Heart left ventricle (tissue), 16 donors: ENCODE data around the gene NPEPPS. TPM values are rescaled to one million over a fixed set of nuclear protein-coding genes. Genes with fewer than 3 reads are reported as not detected.

Experiments used
- ATAC-seq, 4 donors: fragments of 200-7000 bp; cut with Tn5 transposase; one replicate each; pipeline ENCODE4 v1.9.1; 2020 to 2022; ENCODE audit warnings: moderate library complexity in 4 of 4, mild to moderate bottlenecking in 3 of 4, moderate number of reproducible peaks in 1 of 4
- DNase-seq, 5 donors: peaks; one replicate each; pipeline ENCODE4 v3.0.0-alpha.2; 2020
- H3K27ac ChIP-seq, 12 donors: fragments of 200-600 bp; sonication (generic) in 4 of 12; one replicate each; pipeline versions ENCODE4 v1.5.0 to v1.8.0; 2016 to 2022; ENCODE audit warnings: mild to moderate bottlenecking in 2 of 12
- H3K27me3 ChIP-seq, 9 donors: fragments of 200-600 bp; sonication (generic) in 2 of 9; one replicate each; pipeline versions ENCODE4 v1.5.1 to v1.8.0; 2016 to 2022; ENCODE audit warnings: mild to moderate bottlenecking in 3 of 9
- H3K36me3 ChIP-seq, 9 donors: fragments of 200-600 bp; sonication (generic) in 2 of 9; one replicate each; pipeline versions ENCODE4 v1.5.0 to v1.8.0; 2018 to 2022; ENCODE audit warnings: mild to moderate bottlenecking in 2 of 9
- H3K4me1 ChIP-seq, 12 donors: fragments of 200-600 bp; sonication (generic) in 4 of 12; one replicate each; pipeline versions ENCODE4 v1.5.0 to v1.8.0; 2016 to 2022; ENCODE audit warnings: mild to moderate bottlenecking in 3 of 12
- H3K4me3 ChIP-seq, 12 donors: fragments of 200-600 bp; sonication (generic) in 4 of 12; one replicate each; pipeline versions ENCODE4 v1.5.0 to v1.8.0; 2017 to 2022; ENCODE audit warnings: mild to moderate bottlenecking in 9 of 12, moderate library complexity in 4 of 12
- H3K9me3 ChIP-seq, 12 donors: fragments of 200-600 bp; sonication (generic) in 4 of 12; one replicate each; pipeline versions ENCODE4 v1.5.0 to v1.8.0; 2016 to 2022; ENCODE audit warnings: mild to moderate bottlenecking in 1 of 12
- CTCF ChIP-seq, 12 donors: fragments of 200-600 bp; sonication (generic) in 4 of 12; IDR thresholded peaks; one replicate each; pipeline versions ENCODE4 v1.5.0 to v1.8.0; 2018 to 2022; ENCODE audit warnings: antibody characterized with exemption in 12 of 12, mild to moderate bottlenecking in 5 of 12
- POLR2A ChIP-seq, 2 donors: fragments of 450-650 bp; IDR thresholded peaks; one replicate each; pipeline ENCODE4 v1.6.1; 2017; ENCODE audit warnings: antibody characterized with exemption in 2 of 2, mild to moderate bottlenecking in 2 of 2, moderate library complexity in 2 of 2
- WGBS, 4 donors: extraction: QIAGEN DNeasy Blood & Tissue Kit in 2 of 4; methylation state at CpG; one replicate each; pipeline versions ENCODE4 v1.1.5 to v1.1.7; 2013 to 2018; 5-methylcytosine and 5-hydroxymethylcytosine counted together
- intact Hi-C, 10 donors: fragments of 100-400 bp; cut with DNase I; formaldehyde crosslinking; loops; one replicate each; pipeline versions ENCODE4 v1.11.1 to v1.14.2; 2022
- polyA plus RNA-seq, 2 donors: library from polyadenylated mRNA; stranded (reverse); fragments of 200-250 nt; gene quantifications; one replicate each; pipeline ENCODE4 v1.2.3, GENCODE V29; 2013
- total RNA-seq, 9 donors: library from RNA; depleted of rRNA in 2 of 9; stranded (reverse); fragments of >200 nt in 2 of 9; fragmentation: NEBNext Ultra II Directional in 3 of 9; extraction: Animal tissue kit (Norgen Biotek cat#: 25700) in 3 of 9; gene quantifications; one replicate each; pipeline versions ENCODE4 v1.1.0 to v1.2.4, GENCODE V29; 2016 to 2023
- donor health status: ischemic (EF 13 %, LVEDD 7.1; RV severe dilation, severe dysfunction).
- donor health status: healthy with polysubstance abuse.
- donor health status: DM: no; HTN: yes; CAD: no.
- donor health status: DM: no; HTN: no; CAD: no.
- donor health status: ischemic (EF 25% LVEDD 6.9; RV normal size, moderate dysfunction).
- donor health status: ischemic (EF 25% LVEDD 5.7; RV mildly dilated, moderate dysfunction).
- donor health status: healthy.
- donor health status: DM: yes; HTN: yes; CAD: no.
- donor health status: ischemic (EF 35%, LVEDD 5.7; RV mildly dilated, moderate dysfunction).
- donor health status: nonischemic (EF 11% LVEDD 7.7; RV severe dilation, severe dysfunction).
- donor health status: DM: yes; HTN: yes; CAD: no.
- donor health status: PGD.
- donor health status: ischemic (EF 29% LVEDD 5.4; RV normal size, mild dysfunction).
- donor health status: nonischemic (EF 23%, LVEDD 6.1; RV moderate dilation, normal function).

NPEPPS gene
- total and polyA plus RNA-seq, 11 donors, result 23.7 to 98.2 (median 79.0) TPM

- no peak for DNase-seq
- Histone ChIP-seq H3K4me3 (no peak overlapping the region), H3K27me3 (no peaks in the 10 kb centered on the region), H3K27ac (no peak overlapping the region), H3K9me3 (no peaks in the 10 kb centered on the region), H3K36me3 (peaks cover 0 to 26% (median 5%) of the 10 kb centered on the region in 9 donors), H3K4me1 (peaks cover 0 to 7% (median 0%) of the 10 kb centered on the region in 12 donors)
- TF ChIP-seq CTCF (IDR thresholded peaks at IDR 0.05), result no peak
- no peak for TF ChIP-seq POLR2A (IDR thresholded peaks at IDR 0.05)
- WGBS, 4 donors, result 65 to 85% (median 81%) methylated on average over 5 of the region's 5 CpGs
- no peak for ATAC-seq
- intact Hi-C loops, result no loop called here
Observed at GRCh38 chr17:47638903-47639302, 108.0 kb downstream of the NPEPPS start.

GRCh38 chr17:47640076-47640475, 109.2 kb downstream of the NPEPPS start:
- no peak for TF ChIP-seq POLR2A (IDR thresholded peaks at IDR 0.05)
- TF ChIP-seq CTCF (IDR thresholded peaks at IDR 0.05), result no peak
- H3K4me3 ChIP-seq, result no peak overlapping the region
- 86 to 90% (median 87%) methylated on average over 3 of the region's 3 CpGs for WGBS, 4 donors
- intact Hi-C loops, result no loop called here
- DNase-seq (no peak), ATAC-seq (no peak)
- H3K36me3 ChIP-seq, result peaks cover 0 to 26% (median 5%) of the 10 kb centered on the region in 9 donors
- no peak overlapping the region for H3K27ac ChIP-seq
- H3K4me1 ChIP-seq, result peaks cover 0 to 7% (median 0%) of the 10 kb centered on the region in 12 donors
- H3K9me3 ChIP-seq, result no peaks in the 10 kb centered on the region
- H3K27me3 ChIP-seq, result no peaks in the 10 kb centered on the region

GRCh38 chr17:47641202-47641601, 110.3 kb downstream of the NPEPPS start:
- 95 to 98% (median 97%) methylated on average over 4 of the region's 4 CpGs for WGBS, 4 donors

GRCh38 chr17:47643116-47643515, 112.2 kb downstream of the NPEPPS start:
- no peak for ATAC-seq
- 70 to 100% (median 96%) methylated on average over 2 of the region's 2 CpGs for WGBS, 4 donors
- no peaks in the 10 kb centered on the region for H3K9me3 ChIP-seq
- H3K27ac ChIP-seq, result no peak overlapping the region
- peaks cover 0 to 22% (median 0%) of the 10 kb centered on the region in 12 donors for H3K4me1 ChIP-seq
- intact Hi-C loops, result no loop called here
- H3K4me3 ChIP-seq, result no peak overlapping the region
- TF ChIP-seq CTCF (IDR thresholded peaks at IDR 0.05) (no peak), POLR2A (IDR thresholded peaks at IDR 0.05) (no peak)
- no peak for DNase-seq
- H3K36me3 ChIP-seq, result peaks cover 0 to 2% (median 0%) of the 10 kb centered on the region in 9 donors
- H3K27me3 ChIP-seq, result no peaks in the 10 kb centered on the region

More at GRCh38 chr17:47641202-47641601, 110.3 kb downstream of the NPEPPS start:
- H3K4me3 ChIP-seq, result no peak overlapping the region
- peaks cover 0 to 18% (median 4%) of the 10 kb centered on the region in 9 donors for H3K36me3 ChIP-seq
- intact Hi-C loops, result no loop called here
- ATAC-seq, result no peak
- DNase-seq, result no peak
- H3K27ac ChIP-seq, result no peak overlapping the region
- H3K9me3 ChIP-seq, result no peaks in the 10 kb centered on the region
- H3K27me3 ChIP-seq, result no peaks in the 10 kb centered on the region
- no peak for TF ChIP-seq POLR2A (IDR thresholded peaks at IDR 0.05)
- TF ChIP-seq CTCF (IDR thresholded peaks at IDR 0.05), result no peak
- peaks cover 0 to 7% (median 0%) of the 10 kb centered on the region in 12 donors for H3K4me1 ChIP-seq
